Transverse colon (tissue), 3 donors: ENCODE data around the gene FOXP1.

Experiments
- CTCF ChIP-seq, 5 experiments: fragments of 200-600 bp in 3 of 5; fragments of 450-650 bp in 2 of 5; sonication (generic) in 3 of 5; IDR thresholded peaks; 1 replicate in 2 of 5; 2 replicates in 3 of 5; pipeline ENCODE4 v1.5.1; 2016 to 2017; ENCODE audit warnings: antibody characterized with exemption in 5 of 5, inconsistent platforms in 3 of 5, mild to moderate bottlenecking in 2 of 5, moderate library complexity in 1 of 5
- EP300 ChIP-seq: sonication (generic); formaldehyde crosslinking; IDR thresholded peaks from one replicate; pipeline ENCODE4 v1.6.1; 2017; ENCODE audit warnings: antibody characterized with exemption, low read depth
- POLR2A ChIP-seq: fragments of 450-650 bp; IDR thresholded peaks from one replicate; pipeline ENCODE4 v1.6.1; 2016; ENCODE audit warnings: antibody characterized with exemption, mild to moderate bottlenecking, moderate library complexity

GRCh38 chr3:71330505-71330904, 253.0 kb downstream of the FOXP1 start:
- no peak for TF ChIP-seq CTCF (IDR thresholded peaks at IDR 0.05)
- TF ChIP-seq EP300 = no peak
- TF ChIP-seq POLR2A = no peak
